Measurements from ENCODE around the gene PIK3CB.
"Not testable (repeated sequence)": the region's sequence is repeated elsewhere in the genome, so short reads cannot be mapped to it uniquely, and the experiment has no call there.

Gene PIK3CB

GRCh38 chr3:138797508-138798038 is 37.2 kb downstream of the PIK3CB start:
- H3K36me3 ChIP-seq (ENCODE audit: control insufficient read depth, insufficient read depth, low read length): no peaks in the 10 kb centered on the region
- no peaks in the 10 kb centered on the region for H3K4me1 ChIP-seq (ENCODE audit: control insufficient read depth, insufficient read depth, low read length)
- H3K9ac ChIP-seq (ENCODE audit: low read depth, low read length): no peak overlapping the region
- H3K9me3 ChIP-seq (ENCODE audit: control insufficient read depth, insufficient read depth, low read length): no peaks in the 10 kb centered on the region
- no peak overlapping the region for H3K4me3 ChIP-seq (ENCODE audit: low read depth, low read length)
- H3K27me3 ChIP-seq (ENCODE audit: control insufficient read depth, insufficient read depth, low read length): no peaks in the 10 kb centered on the region

- Histone ChIP-seq H3K9ac (ENCODE audit: low read depth, low read length) (no peak overlapping the region), H3K36me3 (ENCODE audit: control insufficient read depth, insufficient read depth, low read length) (no peaks in the 10 kb centered on the region), H3K4me1 (ENCODE audit: control insufficient read depth, insufficient read depth, low read length) (no peaks in the 10 kb centered on the region), H3K9me3 (ENCODE audit: control insufficient read depth, insufficient read depth, low read length) (no peaks in the 10 kb centered on the region), H3K27me3 (ENCODE audit: control insufficient read depth, insufficient read depth, low read length) (no peaks in the 10 kb centered on the region), H3K4me3 (ENCODE audit: low read depth, low read length) (no peak overlapping the region)
Observed at GRCh38 chr3:138796761-138797160, 38.0 kb downstream of the PIK3CB start.

GRCh38 chr3:138786788-138787271 is 47.9 kb downstream of the PIK3CB start:
- Histone ChIP-seq H3K27me3 (ENCODE audit: control insufficient read depth, insufficient read depth, low read length) (no peaks in the 10 kb centered on the region), H3K9ac (ENCODE audit: low read depth, low read length) (no peak overlapping the region), H3K4me1 (ENCODE audit: control insufficient read depth, insufficient read depth, low read length) (no peaks in the 10 kb centered on the region), H3K36me3 (ENCODE audit: control insufficient read depth, insufficient read depth, low read length) (no peaks in the 10 kb centered on the region), H3K4me3 (ENCODE audit: low read depth, low read length) (no peak overlapping the region), H3K9me3 (ENCODE audit: control insufficient read depth, insufficient read depth, low read length) (no peaks in the 10 kb centered on the region)

- no peaks in the 10 kb centered on the region for H3K27me3 ChIP-seq (ENCODE audit: control insufficient read depth, insufficient read depth, low read length)
- no peak overlapping the region for H3K4me3 ChIP-seq (ENCODE audit: low read depth, low read length)
- H3K36me3 ChIP-seq (ENCODE audit: control insufficient read depth, insufficient read depth, low read length): no peaks in the 10 kb centered on the region
- H3K9me3 ChIP-seq (ENCODE audit: control insufficient read depth, insufficient read depth, low read length): no peaks in the 10 kb centered on the region
- no peak overlapping the region for H3K9ac ChIP-seq (ENCODE audit: low read depth, low read length)
- H3K4me1 ChIP-seq (ENCODE audit: control insufficient read depth, insufficient read depth, low read length): no peaks in the 10 kb centered on the region
Observed at GRCh38 chr3:138785951-138786350, 48.8 kb downstream of the PIK3CB start.

- not testable (repeated sequence) for H3K4me3 ChIP-seq (ENCODE audit: low read depth, low read length); H3K36me3 ChIP-seq (ENCODE audit: control insufficient read depth, insufficient read depth, low read length); H3K9ac ChIP-seq (ENCODE audit: low read depth, low read length); H3K9me3 ChIP-seq (ENCODE audit: control insufficient read depth, insufficient read depth, low read length); H3K4me1 ChIP-seq (ENCODE audit: control insufficient read depth, insufficient read depth, low read length); H3K27me3 ChIP-seq (ENCODE audit: control insufficient read depth, insufficient read depth, low read length)
Observed at GRCh38 chr3:138785362-138785857, 49.3 kb downstream of the PIK3CB start.

DNA sequence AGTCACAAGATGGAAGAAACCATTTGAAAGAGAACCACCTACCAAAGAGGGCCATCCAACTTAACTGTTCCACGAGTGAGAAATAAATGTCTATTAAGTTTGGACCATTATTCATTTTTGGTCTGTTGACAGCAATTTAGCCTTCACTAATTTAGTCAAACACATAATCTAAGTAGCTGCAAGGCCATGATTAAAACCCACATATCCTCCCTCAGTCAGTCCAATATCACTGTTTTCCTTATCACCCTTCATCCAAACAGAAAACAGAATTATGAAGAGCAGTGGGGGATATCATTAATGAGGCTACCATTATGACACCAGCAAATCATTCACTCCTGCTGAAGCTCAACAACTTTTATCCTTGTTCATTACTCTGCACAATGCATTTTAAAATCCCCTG is 52.0 kb downstream of the PIK3CB start:
- no peak overlapping the region for H3K4me3 ChIP-seq (ENCODE audit: low read depth, low read length)
- H3K4me1 ChIP-seq (ENCODE audit: control insufficient read depth, insufficient read depth, low read length): no peaks in the 10 kb centered on the region
- H3K27me3 ChIP-seq (ENCODE audit: control insufficient read depth, insufficient read depth, low read length): no peaks in the 10 kb centered on the region
- no peaks in the 10 kb centered on the region for H3K36me3 ChIP-seq (ENCODE audit: control insufficient read depth, insufficient read depth, low read length)
- no peak overlapping the region for H3K9ac ChIP-seq (ENCODE audit: low read depth, low read length)
- H3K9me3 ChIP-seq (ENCODE audit: control insufficient read depth, insufficient read depth, low read length): no peaks in the 10 kb centered on the region

- H3K4me1 ChIP-seq (ENCODE audit: control insufficient read depth, insufficient read depth, low read length): no peaks in the 10 kb centered on the region
- H3K9ac ChIP-seq (ENCODE audit: low read depth, low read length): no peak overlapping the region
- H3K4me3 ChIP-seq (ENCODE audit: low read depth, low read length): no peak overlapping the region
- no peaks in the 10 kb centered on the region for H3K36me3 ChIP-seq (ENCODE audit: control insufficient read depth, insufficient read depth, low read length)
- H3K27me3 ChIP-seq (ENCODE audit: control insufficient read depth, insufficient read depth, low read length): no peaks in the 10 kb centered on the region
- H3K9me3 ChIP-seq (ENCODE audit: control insufficient read depth, insufficient read depth, low read length): no peaks in the 10 kb centered on the region
Observed at GRCh38 chr3:138781012-138781470, 53.7 kb downstream of the PIK3CB start.

DNA sequence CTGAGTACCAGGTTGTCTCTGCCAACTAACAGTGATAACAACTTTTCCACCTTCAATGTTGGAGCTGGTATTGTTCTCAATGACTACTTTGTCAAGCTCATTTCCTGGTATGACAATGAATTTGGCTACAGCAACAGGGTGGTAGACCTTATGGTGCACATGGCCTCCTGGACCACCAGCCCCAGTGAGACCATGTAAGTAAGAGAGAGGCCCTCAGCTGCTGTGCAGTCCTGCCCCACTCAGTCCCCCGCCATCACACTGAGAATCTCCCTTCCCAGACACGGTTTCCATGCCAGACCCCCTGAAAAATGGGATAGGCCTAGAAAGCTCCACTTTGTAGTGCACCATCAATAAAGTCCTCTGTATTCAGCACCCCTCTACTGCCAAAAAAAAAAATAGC is 56.1 kb downstream of the PIK3CB start:
- no peaks in the 10 kb centered on the region for H3K36me3 ChIP-seq (ENCODE audit: control insufficient read depth, insufficient read depth, low read length)
- H3K9me3 ChIP-seq (ENCODE audit: control insufficient read depth, insufficient read depth, low read length): no peaks in the 10 kb centered on the region
- H3K4me1 ChIP-seq (ENCODE audit: control insufficient read depth, insufficient read depth, low read length): no peaks in the 10 kb centered on the region
- no peak overlapping the region for H3K9ac ChIP-seq (ENCODE audit: low read depth, low read length)
- no peak overlapping the region for H3K4me3 ChIP-seq (ENCODE audit: low read depth, low read length)
- no peaks in the 10 kb centered on the region for H3K27me3 ChIP-seq (ENCODE audit: control insufficient read depth, insufficient read depth, low read length)

DNA sequence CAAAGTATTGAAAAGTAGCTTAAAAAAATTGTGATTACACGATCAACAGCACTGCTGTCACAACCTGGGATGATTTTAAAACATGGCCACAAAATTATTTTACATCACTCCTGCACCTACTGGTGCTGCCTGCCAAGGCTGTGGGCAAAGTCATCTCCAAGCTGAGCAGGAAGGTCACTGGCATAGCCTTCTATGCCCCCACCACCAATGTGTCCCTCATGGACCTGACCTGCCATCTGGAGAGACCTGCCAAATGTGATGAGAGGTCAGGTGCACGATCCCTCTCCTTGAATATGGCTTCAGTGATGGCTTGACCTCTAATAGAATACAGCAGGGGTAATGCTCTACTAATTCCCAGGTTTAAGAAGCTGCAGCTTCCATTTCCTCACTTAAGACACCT is 57.8 kb downstream of the PIK3CB start:
- H3K27me3 ChIP-seq (ENCODE audit: control insufficient read depth, insufficient read depth, low read length): no peaks in the 10 kb centered on the region
- H3K9me3 ChIP-seq (ENCODE audit: control insufficient read depth, insufficient read depth, low read length): no peaks in the 10 kb centered on the region
- no peaks in the 10 kb centered on the region for H3K36me3 ChIP-seq (ENCODE audit: control insufficient read depth, insufficient read depth, low read length)
- H3K4me3 ChIP-seq (ENCODE audit: low read depth, low read length): no peak overlapping the region
- H3K4me1 ChIP-seq (ENCODE audit: control insufficient read depth, insufficient read depth, low read length): no peaks in the 10 kb centered on the region
- no peak overlapping the region for H3K9ac ChIP-seq (ENCODE audit: low read depth, low read length)

DNA sequence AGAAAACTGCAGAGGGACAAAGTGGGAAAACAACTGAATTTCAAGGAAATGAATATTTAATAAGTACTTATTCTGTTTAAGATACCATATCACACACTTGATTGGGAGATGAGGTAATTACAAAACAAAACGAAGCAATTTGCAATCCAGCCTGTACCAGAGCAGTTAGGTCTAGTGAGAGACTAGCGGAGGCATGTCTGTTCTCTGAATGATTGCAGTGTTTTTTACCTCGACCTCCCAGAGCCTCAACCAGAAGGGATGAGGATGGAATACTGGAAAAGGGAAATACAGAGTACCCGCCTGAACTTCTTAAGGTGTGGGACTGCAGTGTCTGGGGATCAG is 59.5 kb downstream of the PIK3CB start:
- Histone ChIP-seq H3K4me3 (ENCODE audit: low read depth, low read length) (no peak overlapping the region), H3K36me3 (ENCODE audit: control insufficient read depth, insufficient read depth, low read length) (no peaks in the 10 kb centered on the region), H3K27me3 (ENCODE audit: control insufficient read depth, insufficient read depth, low read length) (no peaks in the 10 kb centered on the region), H3K4me1 (ENCODE audit: control insufficient read depth, insufficient read depth, low read length) (no peaks in the 10 kb centered on the region), H3K9ac (ENCODE audit: low read depth, low read length) (no peak overlapping the region), H3K9me3 (ENCODE audit: control insufficient read depth, insufficient read depth, low read length) (no peaks in the 10 kb centered on the region)

DNA sequence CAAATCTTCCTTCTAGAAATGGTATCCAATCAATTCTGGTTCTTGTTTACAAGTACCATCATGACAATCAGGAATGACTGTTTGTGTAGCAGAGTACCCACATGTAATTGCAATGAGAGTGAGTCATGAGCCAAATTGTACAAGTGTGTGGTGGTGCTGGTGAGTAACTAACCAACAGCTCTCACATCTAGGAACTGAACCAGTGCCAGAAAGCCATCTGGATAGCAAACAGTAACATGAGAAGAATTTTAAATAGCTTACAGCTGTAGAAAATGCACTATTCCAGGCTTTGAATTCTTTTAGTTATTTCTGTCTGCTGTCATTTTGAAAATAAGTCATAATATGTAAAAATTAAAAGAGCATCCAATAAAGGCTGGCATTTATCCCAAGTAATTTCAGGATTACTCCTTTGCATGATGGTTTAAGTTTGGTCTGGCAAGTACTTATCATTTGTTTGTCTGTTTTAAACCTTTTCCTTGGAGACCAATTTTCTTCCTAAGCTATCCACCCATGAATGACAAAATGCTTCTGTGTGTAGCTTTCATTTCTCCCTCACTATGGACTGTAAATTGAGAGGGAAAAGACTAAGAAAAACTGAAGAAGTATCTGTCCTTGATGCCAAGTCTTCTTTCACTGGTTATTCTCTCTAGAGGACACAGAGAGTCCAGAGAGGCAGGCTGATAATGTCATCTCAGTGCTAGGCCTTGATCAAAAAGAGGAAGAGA is 60.0 kb downstream of the PIK3CB start:
- Histone ChIP-seq H3K4me1 (ENCODE audit: control insufficient read depth, insufficient read depth, low read length) (no peaks in the 10 kb centered on the region), H3K27me3 (ENCODE audit: control insufficient read depth, insufficient read depth, low read length) (no peaks in the 10 kb centered on the region), H3K9me3 (ENCODE audit: control insufficient read depth, insufficient read depth, low read length) (peaks cover 5% of the 10 kb centered on the region), H3K9ac (ENCODE audit: low read depth, low read length) (no peak overlapping the region), H3K36me3 (ENCODE audit: control insufficient read depth, insufficient read depth, low read length) (no peaks in the 10 kb centered on the region), H3K4me3 (ENCODE audit: low read depth, low read length) (no peak overlapping the region)

DNA sequence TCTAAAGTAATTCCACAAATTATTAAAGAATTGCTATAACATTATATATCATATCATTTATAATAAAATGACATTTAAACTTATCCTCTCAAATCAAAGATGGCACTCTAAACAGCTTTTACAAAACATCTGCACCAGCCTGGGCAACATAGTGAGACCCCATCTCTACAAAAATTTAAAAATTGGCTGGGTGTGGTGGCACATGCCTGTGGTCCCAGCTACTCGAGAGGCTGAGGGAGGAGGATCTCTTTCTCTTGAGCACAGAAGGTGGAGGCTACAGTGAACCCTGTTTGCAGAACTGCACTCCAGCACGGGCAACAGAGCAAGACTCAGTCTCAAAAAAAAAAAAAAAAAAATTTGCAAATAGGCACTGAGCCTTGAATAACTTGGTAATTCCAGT is 63.1 kb downstream of the PIK3CB start:
- Histone ChIP-seq H3K27me3 (ENCODE audit: control insufficient read depth, insufficient read depth, low read length) (no peaks in the 10 kb centered on the region), H3K4me3 (ENCODE audit: low read depth, low read length) (no peak overlapping the region), H3K4me1 (ENCODE audit: control insufficient read depth, insufficient read depth, low read length) (no peaks in the 10 kb centered on the region), H3K9ac (ENCODE audit: low read depth, low read length) (no peak overlapping the region), H3K36me3 (ENCODE audit: control insufficient read depth, insufficient read depth, low read length) (peaks cover 12% of the 10 kb centered on the region), H3K9me3 (ENCODE audit: control insufficient read depth, insufficient read depth, low read length) (peaks cover 14% of the 10 kb centered on the region)
